Common myeloid progenitor, CD34-positive (primary cell): Measurements from ENCODE around the gene C9orf153. TPM values are rescaled to one million over a fixed set of nuclear protein-coding genes. Genes with fewer than 3 reads are reported as not detected.
A peak's percentile ranks its signal among the peaks of the same experiment; 100 is the strongest.

Source experiments
- CTCF ChIA-PET: fragments of 350-600 bp; sonication (Branson Sonifier 250); formaldehyde crosslinking; loops from one replicate; lab custom pipeline; 2021; ENCODE audit warnings: antibody characterized with exemption; lab: Charles Lee
- POLR2A ChIA-PET: fragments of 350-600 bp; sonication (Branson Sonifier 250); formaldehyde crosslinking; loops from one replicate; lab custom pipeline; 2021; ENCODE audit warnings: antibody characterized with exemption; lab: Charles Lee
- DNase-seq, 3 donors: peaks; one replicate each; pipeline versions ENCODE4 v3.0.0 to v3.0.0-alpha.2; 2013
- H3K27ac ChIP-seq, 2 experiments: 1 replicate in 1 of 2; 2 replicates in 1 of 2; pipeline ENCODE4 v1.7.0; 2013; ENCODE audit warnings: inconsistent platforms in 2 of 2, low read length in 2 of 2, mild to moderate bottlenecking in 2 of 2, low read depth in 1 of 2, moderate library complexity in 1 of 2; ENCODE audit not compliant: severe bottlenecking in 2 of 2, insufficient read depth in 1 of 2, poor library complexity in 1 of 2
- H3K27me3 ChIP-seq, 5 experiments: replicated peaks in 2 of 5; 1 replicate in 3 of 5; 2 replicates in 2 of 5; pipeline versions ENCODE4 v1.6.1 to v1.7.0; 2013; ENCODE audit warnings: low read length in 4 of 5, mild to moderate bottlenecking in 2 of 5, moderate library complexity in 2 of 5, inconsistent platforms in 1 of 5; ENCODE audit not compliant: insufficient read depth in 5 of 5, control insufficient read depth in 4 of 5
- H3K36me3 ChIP-seq, 4 experiments: 1 replicate in 2 of 4; 2 replicates in 2 of 4; pipeline versions ENCODE4 v1.6.1 to v1.7.0; 2013; ENCODE audit warnings: low read length in 3 of 4, control low read depth in 1 of 4, mild to moderate bottlenecking in 1 of 4; ENCODE audit not compliant: control insufficient read depth in 4 of 4, insufficient read depth in 4 of 4
- H3K4me1 ChIP-seq, 4 experiments: 1 replicate in 3 of 4; 2 replicates in 1 of 4; pipeline versions ENCODE4 v1.6.1 to v1.7.1; 2013; ENCODE audit warnings: low read length in 3 of 4, mild to moderate bottlenecking in 3 of 4, control low read depth in 1 of 4, inconsistent platforms in 1 of 4, moderate library complexity in 1 of 4; ENCODE audit not compliant: control insufficient read depth in 4 of 4, insufficient read depth in 4 of 4; ENCODE audit errors: control extremely low read depth in 1 of 4
- H3K4me3 ChIP-seq, 7 experiments: 1 replicate in 4 of 7; 2 replicates in 3 of 7; pipeline versions ENCODE4 v1.5.1 to v1.7.0; 2013; ENCODE audit warnings: mild to moderate bottlenecking in 7 of 7, low read length in 6 of 7, moderate library complexity in 6 of 7, inconsistent platforms in 2 of 7, low read depth in 2 of 7, control low read depth in 1 of 7; ENCODE audit not compliant: insufficient read depth in 4 of 7, control insufficient read depth in 1 of 7; ENCODE audit errors: extremely low read depth in 1 of 7
- H3K9me3 ChIP-seq, 5 experiments: 1 replicate in 4 of 5; 2 replicates in 1 of 5; pipeline versions ENCODE4 v1.6.1 to v1.7.1; 2013; ENCODE audit warnings: low read length in 4 of 5, mild to moderate bottlenecking in 2 of 5, inconsistent platforms in 1 of 5, low read depth in 1 of 5, moderate library complexity in 1 of 5; ENCODE audit not compliant: control insufficient read depth in 4 of 5, insufficient read depth in 2 of 5; ENCODE audit errors: control extremely low read depth in 1 of 5
- WGBS: methylation state at CpG from one replicate; pipeline ENCODE4 v1.1.5; 2013; ENCODE audit not compliant: insufficient coverage; 5-methylcytosine and 5-hydroxymethylcytosine counted together
- polyA plus RNA-seq: library from polyadenylated mRNA; unstranded; fragments of 120-200 nt; gene quantifications from one replicate; pipeline ENCODE4 v1.2.1, GENCODE V29; 2013

C9orf153 gene
- 0.24 TPM for polyA plus RNA-seq

- Histone ChIP-seq H3K36me3 (peaks cover 4 to 21% (median 16%) of the 10 kb centered on the region in 4 experiments), H3K4me3 (no peak within 1 kb of the TSS), H3K9me3 (no peaks in the 10 kb centered on the region), H3K27me3 (no peaks in the 10 kb centered on the region), H3K27ac (no peak within 1 kb of the TSS), H3K4me1 (no peaks in the 10 kb centered on the region)
- ChIA-PET POLR2A (interaction anchor here (0.6 kb wide), 1 partner anchor 66 kb away, joined by 3 read pairs; no protein-coding TSS in a partner anchor), CTCF (no interaction called here)
- DNase-seq = no peak
- 91% methylated on average over 6 of the region's 8 CpGs for WGBS
Observed at GRCh38 chr9:86259557-86259956, at the start of gene C9orf153. Gene C9orf153, minus strand, starts transcription at chr9:86259657. Its CDS starts 30,054 bp downstream, at chr9:86229603.

GRCh38 chr9:86308687-86309086, 49.2 kb upstream of the C9orf153 start:
- H3K27me3 ChIP-seq = no peaks in the 10 kb centered on the region
- H3K27ac ChIP-seq = no peak overlapping the region
- no peak overlapping the region for H3K4me3 ChIP-seq
- H3K4me1 ChIP-seq = no peaks in the 10 kb centered on the region
- H3K9me3 ChIP-seq = no peaks in the 10 kb centered on the region
- ChIA-PET CTCF (interaction anchor here (0.8 to 1.2 kb wide), 2 partner anchors 9 to 10 kb away, joined by 3 read pairs; no protein-coding TSS in a partner anchor), POLR2A (no interaction called here)
- no peak for DNase-seq
- H3K36me3 ChIP-seq = peaks cover 19 to 64% (median 46%) of the 10 kb centered on the region in 4 experiments
- WGBS = no CpG with 5 or more reads among the region's 1 CpG

DNA sequence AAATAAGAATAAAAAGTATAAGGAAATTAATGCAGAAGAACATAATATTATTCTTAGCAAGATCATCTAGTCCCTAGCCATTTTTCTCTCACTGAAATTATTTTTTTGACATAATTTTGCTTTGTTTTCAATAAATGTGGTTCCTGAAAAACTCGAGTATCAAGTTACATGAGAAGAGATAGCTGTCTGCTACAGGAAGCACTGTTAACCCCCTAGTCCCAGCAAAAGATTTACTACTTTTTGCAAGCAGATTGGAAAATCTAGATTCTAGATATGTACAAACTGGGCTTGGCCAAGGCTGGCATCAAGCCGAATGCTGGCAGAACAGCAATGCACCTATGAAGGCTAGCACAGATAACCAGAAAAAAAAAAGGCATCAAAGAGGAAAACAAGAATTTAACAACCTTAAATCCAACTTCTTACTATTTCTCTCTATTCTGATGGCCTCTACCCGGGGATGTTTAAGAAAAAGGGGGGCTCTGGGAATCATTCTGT, 44.8 kb upstream of the C9orf153 start:
- Histone ChIP-seq H3K27ac (peak overlapping the region in 1 of 2 experiments; percentile 56), H3K4me3 (no peak overlapping the region), H3K36me3 (peaks cover 33 to 78% (median 52%) of the 10 kb centered on the region in 4 experiments), H3K27me3 (no peaks in the 10 kb centered on the region), H3K9me3 (no peaks in the 10 kb centered on the region), H3K4me1 (no peaks in the 10 kb centered on the region)
- no peak for DNase-seq
- WGBS = no CpG with 5 or more reads among the region's 3 CpGs
- ChIA-PET POLR2A (no interaction called here), CTCF (no interaction called here)

- no peaks in the 10 kb centered on the region for H3K4me1 ChIP-seq
- ChIA-PET POLR2A (no interaction called here), CTCF (no interaction called here)
- no peak overlapping the region for H3K27ac ChIP-seq
- no peak overlapping the region for H3K4me3 ChIP-seq
- no peak for DNase-seq
- peaks cover 32 to 82% (median 58%) of the 10 kb centered on the region in 4 experiments for H3K36me3 ChIP-seq
- no peaks in the 10 kb centered on the region for H3K27me3 ChIP-seq
- no peaks in the 10 kb centered on the region for H3K9me3 ChIP-seq
- WGBS = no CpG with 5 or more reads among the region's 4 CpGs
Observed at GRCh38 chr9:86303316-86303975, 44.0 kb upstream of the C9orf153 start.

GRCh38 chr9:86301686-86302085, 42.2 kb upstream of the C9orf153 start:
- Histone ChIP-seq H3K27me3 (no peaks in the 10 kb centered on the region), H3K27ac (no peak overlapping the region), H3K4me3 (no peak overlapping the region), H3K36me3 (peaks cover 33 to 85% (median 57%) of the 10 kb centered on the region in 4 experiments), H3K4me1 (no peaks in the 10 kb centered on the region), H3K9me3 (no peaks in the 10 kb centered on the region)
- CTCF ChIA-PET = no interaction called here
- POLR2A ChIA-PET = no interaction called here
- DNase-seq = no peak
- 100% methylated on average over 1 of the region's 1 CpG for WGBS

DNA sequence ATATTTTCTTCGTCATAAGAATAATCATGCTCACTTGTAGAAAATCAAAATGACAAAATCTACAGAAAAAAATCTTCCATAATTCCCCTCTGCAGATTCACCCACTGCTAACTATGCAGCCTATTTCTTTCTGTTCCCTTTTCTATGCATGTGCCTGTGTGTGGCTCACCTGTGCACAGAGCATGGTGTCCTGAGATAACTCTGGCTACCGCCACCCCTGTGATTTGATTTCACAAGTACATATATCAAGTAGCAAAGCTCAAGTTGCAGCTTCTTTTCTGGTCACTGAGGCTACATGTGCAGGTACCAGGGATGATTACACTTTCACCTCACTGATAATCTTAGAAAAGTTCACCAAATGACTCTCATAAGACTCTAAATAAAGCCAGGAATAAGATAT, 41.2 kb upstream of the C9orf153 start:
- H3K27ac ChIP-seq = no peak overlapping the region
- no peaks in the 10 kb centered on the region for H3K4me1 ChIP-seq
- H3K9me3 ChIP-seq = no peaks in the 10 kb centered on the region
- DNase-seq = no peak
- H3K4me3 ChIP-seq = no peak overlapping the region
- ChIA-PET POLR2A (no interaction called here), CTCF (no interaction called here)
- H3K36me3 ChIP-seq = peaks cover 23 to 81% (median 62%) of the 10 kb centered on the region in 4 experiments
- H3K27me3 ChIP-seq = no peaks in the 10 kb centered on the region
- WGBS = 100% methylated on average over 2 of the region's 2 CpGs

GRCh38 chr9:86298873-86299272, 39.4 kb upstream of the C9orf153 start:
- WGBS = 86% methylated on average over 10 of the region's 11 CpGs
- Histone ChIP-seq H3K4me1 (no peaks in the 10 kb centered on the region), H3K4me3 (no peak overlapping the region), H3K9me3 (no peaks in the 10 kb centered on the region), H3K36me3 (peaks cover 18 to 71% (median 56%) of the 10 kb centered on the region in 4 experiments), H3K27ac (no peak overlapping the region), H3K27me3 (no peaks in the 10 kb centered on the region)
- ChIA-PET POLR2A (no interaction called here), CTCF (interaction anchor here (0.7 kb wide), 1 partner anchor 44 kb away, joined by 3 read pairs; no protein-coding TSS in a partner anchor)
- DNase-seq = no peak
